B cell (primary cell): ENCODE data around the gene MAP7D1. TPM values are rescaled to one million over a fixed set of nuclear protein-coding genes. Genes with fewer than 3 reads are reported as not detected.

Experiments used
- ATAC-seq: fragments of 200-7000 bp; cut with Tn5 transposase; one replicate; pipeline ENCODE4 v1.10.0; 2021; ENCODE audit warnings: low read depth, mild to moderate bottlenecking, moderate number of reproducible peaks, moderate library complexity
- CTCF ChIA-PET: fragments of 350-600 bp; sonication (Branson Sonifier 250); formaldehyde crosslinking; loops from one replicate; lab custom pipeline; 2021; ENCODE audit warnings: antibody characterized with exemption, inconsistent platforms; lab: Charles Lee
- POLR2A ChIA-PET: fragments of 350-600 bp; sonication (Branson Sonifier 250); formaldehyde crosslinking; loops from one replicate; lab custom pipeline; 2021; ENCODE audit warnings: antibody characterized with exemption; lab: Charles Lee
- DNase-seq: peaks from one replicate; pipeline ENCODE4 v3.0.0; 2013
- H2AFZ ChIP-seq: 2 replicates; pipeline ENCODE4 v1.6.1; 2012; ENCODE audit warnings: mild to moderate bottlenecking, low read depth, low read length; ENCODE audit not compliant: insufficient read depth, poor library complexity, severe bottlenecking
- H3K27ac ChIP-seq, 2 donors: 1 replicate in 1 of 2; 2 replicates in 1 of 2; pipeline ENCODE4 v1.5.1; 2012 to 2013; ENCODE audit warnings: low read length in 2 of 2, mild to moderate bottlenecking in 2 of 2, moderate library complexity in 1 of 2
- H3K27me3 ChIP-seq, 4 experiments: fragments of 200-600 bp in 1 of 4; sonication (generic) in 1 of 4; replicated peaks in 1 of 4; 1 replicate in 2 of 4; 2 replicates in 2 of 4; pipeline versions ENCODE4 v1.6.1 to v1.7.0; 2013 to 2016; ENCODE audit warnings: low read length in 3 of 4, mild to moderate bottlenecking in 2 of 4, mixed read lengths in 1 of 4, moderate library complexity in 1 of 4; ENCODE audit not compliant: insufficient read depth in 4 of 4, control insufficient read depth in 3 of 4; ENCODE audit errors: control extremely low read depth in 1 of 4
- H3K36me3 ChIP-seq, 2 experiments: replicated peaks in 1 of 2; 1 replicate in 1 of 2; 2 replicates in 1 of 2; pipeline versions ENCODE4 v1.6.1 to v1.7.1; 2013; ENCODE audit warnings: low read length in 1 of 2; ENCODE audit not compliant: insufficient read depth in 2 of 2, control insufficient read depth in 1 of 2; ENCODE audit errors: control extremely low read depth in 1 of 2, extremely low read depth in 1 of 2
- H3K4me1 ChIP-seq, 2 donors: fragments of 200-600 bp in 1 of 2; sonication (generic) in 1 of 2; 1 replicate in 1 of 2; 2 replicates in 1 of 2; pipeline versions ENCODE4 v1.5.1 to v1.6.1; 2013 to 2017; ENCODE audit warnings: low read length in 2 of 2; ENCODE audit not compliant: control insufficient read depth in 2 of 2, insufficient read depth in 2 of 2
- H3K4me2 ChIP-seq: replicated peaks from 2 replicates; pipeline ENCODE3; 2012; ENCODE audit warnings: mild to moderate bottlenecking, low read depth, low read length; ENCODE audit not compliant: poor library complexity, severe bottlenecking
- H3K4me3 ChIP-seq, 5 experiments: fragments of 200-600 bp in 1 of 5; sonication (generic) in 1 of 5; 1 replicate in 3 of 5; 2 replicates in 2 of 5; pipeline versions ENCODE4 v1.5.1 to v1.7.0; 2011 to 2016; ENCODE audit warnings: low read length in 4 of 5, mild to moderate bottlenecking in 4 of 5, low read depth in 2 of 5, control low read depth in 1 of 5, moderate library complexity in 1 of 5; ENCODE audit not compliant: insufficient read depth in 1 of 5; ENCODE audit errors: control extremely low read depth in 1 of 5, extremely low read depth in 1 of 5
- H3K79me2 ChIP-seq: fragments of 200-600 bp; sonication (generic); one replicate; pipeline ENCODE4 v1.6.0; 2016; ENCODE audit warnings: low read length; ENCODE audit not compliant: control insufficient read depth, insufficient read depth
- H3K9ac ChIP-seq: fragments of 200-600 bp; sonication (generic); 2 replicates; pipeline ENCODE4 v1.6.1; 2017; ENCODE audit warnings: mild to moderate bottlenecking, low read length, moderate library complexity
- H3K9me3 ChIP-seq, 3 donors: one replicate each; pipeline versions ENCODE4 v1.6.1 to v1.7.1; 2013; ENCODE audit warnings: low read length in 2 of 3; ENCODE audit not compliant: control insufficient read depth in 2 of 3, insufficient read depth in 1 of 3; ENCODE audit errors: control extremely low read depth in 1 of 3
- H4K20me1 ChIP-seq: 2 replicates; pipeline ENCODE4 v1.6.0; 2012; ENCODE audit warnings: mild to moderate bottlenecking, low read length; ENCODE audit not compliant: insufficient read depth, control insufficient read depth, poor library complexity, severe bottlenecking
- H3K27ac Mint-ChIP-seq: one replicate; pipeline ENCODE4 v1.8.0; 2021; ENCODE audit warnings: mixed read lengths
- H3K27me3 Mint-ChIP-seq: one replicate; pipeline ENCODE4 v1.8.0; 2021; ENCODE audit warnings: mixed read lengths
- H3K4me1 Mint-ChIP-seq: one replicate; pipeline ENCODE4 v1.8.0; 2021; ENCODE audit warnings: mixed read lengths
- H3K4me3 Mint-ChIP-seq: one replicate; pipeline ENCODE4 v1.8.0; 2021; ENCODE audit warnings: mixed read lengths
- H3K9me3 Mint-ChIP-seq: one replicate; pipeline ENCODE4 v1.8.0; 2022; ENCODE audit warnings: mixed read lengths; ENCODE audit not compliant: insufficient read depth
- CTCF ChIP-seq: fragments of 200-600 bp; IDR thresholded peaks from one replicate; pipeline ENCODE4 v1.8.0; 2022; ENCODE audit warnings: antibody characterized with exemption, mild to moderate bottlenecking
- EZH2 ChIP-seq: IDR thresholded peaks from 2 replicates; pipeline ENCODE4 v1.6.1; 2012; ENCODE audit warnings: borderline replicate concordance, low read depth, mild to moderate bottlenecking, moderate library complexity, low read length; ENCODE audit not compliant: insufficient read depth, poor library complexity, severe bottlenecking
- WGBS: methylation state at CpG from one replicate; pipeline ENCODE4 v1.1.5; 2013; ENCODE audit warnings: missing lambda C conversion rate; ENCODE audit not compliant: insufficient coverage; 5-methylcytosine and 5-hydroxymethylcytosine counted together
- intact Hi-C: fragments of 100-400 bp; cut with micrococcal nuclease; formaldehyde crosslinking; loops from one replicate; pipeline ENCODE4 v1.10.0; 2022
- polyA plus RNA-seq: library from polyadenylated mRNA; depleted of rRNA; stranded (reverse); fragments of >200 nt; gene quantifications from 2 replicates; pipeline ENCODE4 v1.2.3, GENCODE V29; 2012
- total RNA-seq, 2 donors: library from RNA; stranded (reverse); fragments of 120-200 nt in 1 of 2; gene quantifications; 1 replicate in 1 of 2; 2 replicates in 1 of 2; pipeline versions ENCODE4 v1.2.3 to v1.2.4, GENCODE V29; 2013 to 2022

The MAP7D1 gene
- total and polyA plus RNA-seq, 2 donors (not counting 1 experiment from before 2014, with no cell fraction given): 44.2 to 65.2 TPM

GRCh38 chr1:36128126-36128904, 27.6 kb upstream of the MAP7D1 start:
- Histone ChIP-seq H3K79me2 (no peaks in the 10 kb centered on the region), H3K36me3 (no peaks in the 10 kb centered on the region), H3K27ac (no peak overlapping the region), H3K4me3 (no peak overlapping the region), H3K4me2 (no peak overlapping the region), H3K27me3 (peaks cover 0 to 22% (median 2%) of the 10 kb centered on the region in 4 experiments), H4K20me1 (no peaks in the 10 kb centered on the region), H3K9ac (no peak overlapping the region), H2AFZ (no peak overlapping the region), H3K9me3 (no peaks in the 10 kb centered on the region), H3K4me1 (peaks cover 18 to 19% of the 10 kb centered on the region in 2 donors)
- POLR2A ChIA-PET: interaction anchor here (0.7 kb wide), 1 partner anchor 234 kb away, joined by 3 read pairs; no protein-coding TSS in a partner anchor
- TF ChIP-seq EZH2: no peak
- no peak for TF ChIP-seq CTCF
- peaks cover 7% of the 10 kb centered on the region for H3K27me3 Mint-ChIP-seq
- DNase-seq: no peak
- WGBS: 95% methylated on average over 9 of the region's 11 CpGs
- peaks cover 21% of the 10 kb centered on the region for H3K4me1 Mint-ChIP-seq
- H3K9me3 Mint-ChIP-seq: no peaks in the 10 kb centered on the region
- no peak overlapping the region for H3K4me3 Mint-ChIP-seq
- ATAC-seq: no peak
- CTCF ChIA-PET: no interaction called here
- intact Hi-C loops: no loop called here
- H3K27ac Mint-ChIP-seq: no peak overlapping the region

GRCh38 chr1:36128905-36129206, 27.1 kb upstream of the MAP7D1 start:
- no peaks in the 10 kb centered on the region for H3K79me2 ChIP-seq
- H3K4me3 Mint-ChIP-seq: no peak overlapping the region
- H2AFZ ChIP-seq: no peak overlapping the region
- peaks cover 13 to 14% of the 10 kb centered on the region in 2 donors for H3K4me1 ChIP-seq
- H3K27ac Mint-ChIP-seq: no peak overlapping the region
- H3K4me1 Mint-ChIP-seq: peaks cover 16% of the 10 kb centered on the region
- H3K27ac ChIP-seq: no peak overlapping the region
- no peaks in the 10 kb centered on the region for H3K9me3 Mint-ChIP-seq
- no peak overlapping the region for H3K9ac ChIP-seq
- peaks cover 4% of the 10 kb centered on the region for H3K27me3 Mint-ChIP-seq
- DNase-seq (no peak), ATAC-seq (no peak)
- CTCF ChIA-PET: no interaction called here
- intact Hi-C loops: no loop called here
- TF ChIP-seq EZH2 (no peak), CTCF (no peak)
- peaks cover 0 to 17% (median 2%) of the 10 kb centered on the region in 4 experiments for H3K27me3 ChIP-seq
- POLR2A ChIA-PET: interaction anchor here (0.7 kb wide), 1 partner anchor 234 kb away, joined by 3 read pairs; no protein-coding TSS in a partner anchor
- no peaks in the 10 kb centered on the region for H4K20me1 ChIP-seq
- no peaks in the 10 kb centered on the region for H3K9me3 ChIP-seq
- H3K4me2 ChIP-seq: no peak overlapping the region
- 100% methylated on average over 1 of the region's 3 CpGs for WGBS
- H3K4me3 ChIP-seq: no peak overlapping the region
- H3K36me3 ChIP-seq: no peaks in the 10 kb centered on the region
